Measurements from ENCODE around the gene IL11.

Gene IL11

GRCh38 chr19:55391702-55392615 lies 21.7 kb upstream of the IL11 start:
- peak overlapping the region in 1 of 3 experiments; percentile 51 for H3K4me3 Mint-ChIP-seq
- H3K27me3 Mint-ChIP-seq (ENCODE audit: low read depth), result no peaks in the 10 kb centered on the region
- peaks cover 35% of the 10 kb centered on the region for H3K4me1 Mint-ChIP-seq
- TF ChIP-seq, protein P1, sequence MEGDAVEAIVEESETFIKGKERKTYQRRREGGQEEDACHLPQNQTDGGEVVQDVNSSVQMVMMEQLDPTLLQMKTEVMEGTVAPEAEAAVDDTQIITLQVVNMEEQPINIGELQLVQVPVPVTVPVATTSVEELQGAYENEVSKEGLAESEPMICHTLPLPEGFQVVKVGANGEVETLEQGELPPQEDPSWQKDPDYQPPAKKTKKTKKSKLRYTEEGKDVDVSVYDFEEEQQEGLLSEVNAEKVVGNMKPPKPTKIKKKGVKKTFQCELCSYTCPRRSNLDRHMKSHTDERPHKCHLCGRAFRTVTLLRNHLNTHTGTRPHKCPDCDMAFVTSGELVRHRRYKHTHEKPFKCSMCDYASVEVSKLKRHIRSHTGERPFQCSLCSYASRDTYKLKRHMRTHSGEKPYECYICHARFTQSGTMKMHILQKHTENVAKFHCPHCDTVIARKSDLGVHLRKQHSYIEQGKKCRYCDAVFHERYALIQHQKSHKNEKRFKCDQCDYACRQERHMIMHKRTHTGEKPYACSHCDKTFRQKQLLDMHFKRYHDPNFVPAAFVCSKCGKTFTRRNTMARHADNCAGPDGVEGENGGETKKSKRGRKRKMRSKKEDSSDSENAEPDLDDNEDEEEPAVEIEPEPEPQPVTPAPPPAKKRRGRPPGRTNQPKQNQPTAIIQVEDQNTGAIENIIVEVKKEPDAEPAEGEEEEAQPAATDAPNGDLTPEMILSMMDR (IDR thresholded peaks at IDR 0.05; ENCODE audit: unreplicated experiment in 3 of 3), result no peak
- peaks cover 34% of the 10 kb centered on the region for H3K36me3 Mint-ChIP-seq (ENCODE audit: low read depth)
- no peak overlapping the region for H3K27ac Mint-ChIP-seq
- H3K9me3 Mint-ChIP-seq, result no peaks in the 10 kb centered on the region

- Mint-ChIP-seq H3K4me3 (no peak overlapping the region), H3K27me3 (ENCODE audit: low read depth) (no peaks in the 10 kb centered on the region), H3K27ac (peak overlapping the region in 1 of 3 experiments; percentile 17), H3K36me3 (ENCODE audit: low read depth) (peaks cover 41% of the 10 kb centered on the region), H3K9me3 (no peaks in the 10 kb centered on the region), H3K4me1 (peaks cover 41% of the 10 kb centered on the region)
- TF ChIP-seq, protein P1 (IDR thresholded peaks at IDR 0.05; ENCODE audit: unreplicated experiment in 3 of 3), result no peak
These were observed 21.0 kb upstream of the IL11 start for GRCh38 chr19:55391191-55391670.

- peak overlapping the region in 2 of 3 experiments; percentile 8 to 83 for H3K4me3 Mint-ChIP-seq
- H3K4me1 Mint-ChIP-seq, result peaks cover 45% of the 10 kb centered on the region
- H3K27ac Mint-ChIP-seq, result peak overlapping the region in 1 of 3 experiments; percentile 17
- no peaks in the 10 kb centered on the region for H3K9me3 Mint-ChIP-seq
- H3K36me3 Mint-ChIP-seq (ENCODE audit: low read depth), result peaks cover 44% of the 10 kb centered on the region
- TF ChIP-seq, protein P1 (IDR thresholded peaks at IDR 0.05; ENCODE audit: unreplicated experiment in 3 of 3), result no peak
- no peaks in the 10 kb centered on the region for H3K27me3 Mint-ChIP-seq (ENCODE audit: low read depth)
These were observed 20.2 kb upstream of the IL11 start for GRCh38 chr19:55390461-55390880.

DNA sequence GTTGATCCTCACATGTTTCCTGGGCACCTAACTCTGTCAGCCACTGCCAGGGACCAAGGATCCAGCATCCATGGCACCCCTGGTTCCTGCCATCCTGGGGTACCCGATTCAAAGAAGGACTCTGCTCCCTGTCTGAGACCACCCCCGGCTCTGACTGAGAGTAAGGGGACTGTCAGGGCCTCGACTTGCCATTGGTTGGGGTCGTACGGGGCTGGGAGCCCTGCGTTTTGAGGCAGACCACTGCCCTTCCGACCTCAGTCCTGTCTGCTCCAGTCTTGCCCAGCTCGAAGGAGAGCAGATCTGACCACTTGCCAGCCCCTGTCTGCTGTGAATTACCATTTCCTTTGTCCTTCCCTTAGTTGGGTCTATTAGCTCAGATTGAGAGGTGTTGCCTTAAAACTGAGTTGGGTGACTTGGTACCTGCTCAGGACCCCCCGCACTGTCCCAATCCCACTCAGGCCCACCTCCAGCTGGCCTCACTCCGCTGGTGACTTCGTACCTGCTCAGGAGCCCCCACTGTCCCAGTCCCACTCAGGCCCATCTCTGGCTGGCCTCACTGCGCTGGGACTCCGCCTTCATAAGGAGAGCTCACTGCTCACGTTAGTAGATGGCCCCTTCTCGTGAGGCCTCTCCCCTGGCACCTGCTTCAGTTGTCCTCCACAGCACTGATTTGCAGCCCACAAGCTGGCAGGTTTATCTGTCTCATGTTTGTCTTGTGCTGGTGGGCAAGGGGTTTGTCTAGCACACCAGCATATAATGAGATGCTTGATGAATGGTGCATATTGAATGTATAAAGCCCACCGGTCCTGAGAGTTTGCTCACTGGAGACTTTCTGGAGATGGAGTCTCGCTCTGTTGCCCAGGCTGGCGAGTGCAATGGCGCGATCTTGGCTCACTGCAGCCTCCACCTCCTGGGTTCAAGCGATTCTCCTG lies 19.4 kb upstream of the IL11 start:
- TF ChIP-seq, protein P1 (IDR thresholded peaks at IDR 0.05; ENCODE audit: unreplicated experiment in 3 of 3), result no peak
- no peaks in the 10 kb centered on the region for H3K27me3 Mint-ChIP-seq (ENCODE audit: low read depth)
- H3K27ac Mint-ChIP-seq, result peak overlapping the region in 1 of 3 experiments; percentile 33
- H3K4me3 Mint-ChIP-seq, result peak overlapping the region; percentile 64 to 83 (median 66)
- H3K9me3 Mint-ChIP-seq, result no peaks in the 10 kb centered on the region
- H3K4me1 Mint-ChIP-seq, result peaks cover 52% of the 10 kb centered on the region
- H3K36me3 Mint-ChIP-seq (ENCODE audit: low read depth), result peaks cover 44% of the 10 kb centered on the region

DNA sequence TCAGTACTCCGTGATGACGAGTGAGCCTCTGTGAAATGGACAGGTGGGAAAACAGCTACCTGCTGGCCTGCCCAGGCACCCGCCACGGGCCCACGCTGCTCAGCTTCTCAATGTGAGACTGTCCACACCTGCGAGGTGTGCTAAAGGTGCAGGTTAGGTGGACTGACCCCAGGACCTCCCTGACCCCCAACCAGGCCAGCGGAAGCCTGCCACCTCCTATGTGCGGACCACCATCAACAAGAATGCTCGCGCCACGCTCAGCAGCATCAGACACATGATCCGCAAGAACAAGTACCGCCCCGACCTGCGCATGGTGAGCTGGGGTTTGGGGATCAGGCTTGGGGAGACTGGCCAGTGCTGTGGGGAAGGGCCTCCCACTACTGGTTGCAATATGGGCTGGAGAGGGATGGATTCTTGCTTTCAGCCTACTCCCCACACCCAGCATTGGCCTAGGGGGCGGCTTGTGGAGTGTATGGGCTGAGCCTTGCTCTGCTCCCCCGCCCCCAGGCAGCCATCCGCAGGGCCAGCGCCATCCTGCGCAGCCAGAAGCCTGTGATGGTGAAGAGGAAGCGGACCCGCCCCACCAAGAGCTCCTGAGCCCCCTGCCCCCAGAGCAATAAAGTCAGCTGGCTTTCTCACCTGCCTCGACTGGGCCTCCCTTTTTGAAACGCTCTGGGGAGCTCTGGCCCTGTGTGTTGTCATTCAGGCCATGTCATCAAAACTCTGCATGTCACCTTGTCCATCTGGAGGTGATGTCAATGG lies 17.7 kb upstream of the IL11 start:
- TF ChIP-seq, protein P1 (IDR thresholded peaks at IDR 0.05; ENCODE audit: unreplicated experiment in 3 of 3), result no peak
- Mint-ChIP-seq H3K27ac (no peak overlapping the region), H3K27me3 (ENCODE audit: low read depth) (no peaks in the 10 kb centered on the region), H3K9me3 (no peaks in the 10 kb centered on the region), H3K4me3 (peak overlapping the region; percentile 100), H3K36me3 (ENCODE audit: low read depth) (peaks cover 44% of the 10 kb centered on the region), H3K4me1 (peaks cover 52% of the 10 kb centered on the region)

Data from nephron (organoid).